ENCODE measurements around the gene SH3BP2. TPM values are rescaled to one million over a fixed set of nuclear protein-coding genes. Genes with fewer than 3 reads are reported as not detected.

SH3BP2 gene
- total RNA-seq, 4 donors from 2014 or later, result 92.6 to 301 (median 117) TPM

DNA sequence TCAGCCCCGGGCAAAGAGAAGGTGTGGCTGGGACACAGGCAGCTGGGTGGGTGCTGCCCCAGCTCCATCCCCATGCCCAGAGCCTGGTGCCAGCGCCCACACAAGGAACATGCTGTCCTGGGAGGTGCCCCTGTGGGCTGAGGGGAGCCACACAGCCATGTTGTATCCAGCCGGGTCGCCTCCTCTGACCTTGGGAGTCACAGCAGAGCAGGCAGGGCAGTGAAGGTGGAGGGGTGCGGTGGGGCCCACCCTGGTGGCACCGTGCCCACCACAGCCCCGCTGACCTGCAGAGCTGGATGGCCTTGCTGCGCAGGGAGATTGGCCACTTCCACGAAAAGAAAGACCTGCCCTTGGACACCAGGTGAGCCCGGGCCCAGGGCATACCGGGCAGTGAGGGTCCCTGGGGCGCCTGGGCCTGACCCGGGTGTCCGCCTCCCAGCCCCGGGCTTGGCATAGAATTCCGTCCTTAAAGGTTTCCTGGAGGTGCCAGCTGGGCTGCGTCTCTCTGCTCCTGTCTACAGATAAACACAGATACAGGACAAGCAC lies 32.0 kb downstream of the SH3BP2 start:
- H3K27me3 ChIP-seq, result no peaks in the 10 kb centered on the region
- WGBS, 2 donors (ENCODE audit: low coverage in 1 of 2), result 92% methylated on average over 17 of the region's 17 CpGs; no CpG with 5 or more reads in 1 of the 2 donors
- no peaks in the 10 kb centered on the region for H3K4me1 ChIP-seq
- no peaks in the 10 kb centered on the region for H3K9me3 ChIP-seq
- H3K27ac ChIP-seq, result no peak overlapping the region
- no peak overlapping the region for H3K4me3 ChIP-seq
- intact Hi-C loops (cut with DNase I; ENCODE audit: low total_unique reads) (no loop called here), in situ Hi-C loops (cut with MboI; ENCODE audit: low pct_ligation_motif_present in 1 of 4, low pct_unique_long_range_greater_than_20kb in 1 of 4, low sequenced_read_pairs in 3 of 4) (no loop called here)
- DNase-seq, result no peak
- TF ChIP-seq, protein P1, sequence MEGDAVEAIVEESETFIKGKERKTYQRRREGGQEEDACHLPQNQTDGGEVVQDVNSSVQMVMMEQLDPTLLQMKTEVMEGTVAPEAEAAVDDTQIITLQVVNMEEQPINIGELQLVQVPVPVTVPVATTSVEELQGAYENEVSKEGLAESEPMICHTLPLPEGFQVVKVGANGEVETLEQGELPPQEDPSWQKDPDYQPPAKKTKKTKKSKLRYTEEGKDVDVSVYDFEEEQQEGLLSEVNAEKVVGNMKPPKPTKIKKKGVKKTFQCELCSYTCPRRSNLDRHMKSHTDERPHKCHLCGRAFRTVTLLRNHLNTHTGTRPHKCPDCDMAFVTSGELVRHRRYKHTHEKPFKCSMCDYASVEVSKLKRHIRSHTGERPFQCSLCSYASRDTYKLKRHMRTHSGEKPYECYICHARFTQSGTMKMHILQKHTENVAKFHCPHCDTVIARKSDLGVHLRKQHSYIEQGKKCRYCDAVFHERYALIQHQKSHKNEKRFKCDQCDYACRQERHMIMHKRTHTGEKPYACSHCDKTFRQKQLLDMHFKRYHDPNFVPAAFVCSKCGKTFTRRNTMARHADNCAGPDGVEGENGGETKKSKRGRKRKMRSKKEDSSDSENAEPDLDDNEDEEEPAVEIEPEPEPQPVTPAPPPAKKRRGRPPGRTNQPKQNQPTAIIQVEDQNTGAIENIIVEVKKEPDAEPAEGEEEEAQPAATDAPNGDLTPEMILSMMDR (IDR thresholded peaks at IDR 0.05), result no peak
- TF ChIP-seq POLR2A (IDR thresholded peaks at IDR 0.05) (no peak), EP300 (IDR thresholded peaks at IDR 0.05; ENCODE audit: low read depth) (no peak), POLR2AphosphoS5 (IDR thresholded peaks at IDR 0.05) (no peak)
- H3K36me3 ChIP-seq, result peaks cover 0 to 16% (median 4%) of the 10 kb centered on the region in 4 donors

DNA sequence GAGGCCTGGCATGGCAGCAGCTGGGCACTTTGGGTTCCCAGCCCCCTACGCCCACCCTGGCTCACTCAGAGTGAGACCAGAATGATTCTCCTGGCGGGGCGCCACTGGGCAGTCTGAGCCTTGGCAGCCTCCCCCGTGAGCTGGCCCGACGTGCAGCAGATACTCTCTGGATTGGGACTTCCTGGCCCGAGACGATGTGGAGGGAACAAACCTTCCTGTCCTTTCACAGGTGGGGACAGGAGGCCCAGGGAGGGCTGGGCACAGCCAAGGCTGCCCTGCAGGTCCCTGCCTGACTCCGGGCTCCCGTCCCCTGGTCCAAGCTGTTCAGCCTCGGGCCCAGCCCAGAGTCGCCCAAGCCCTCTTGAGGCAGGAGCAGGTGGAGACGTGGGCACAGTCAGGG lies 32.9 kb downstream of the SH3BP2 start:
- no peak for DNase-seq
- Histone ChIP-seq H3K4me3 (no peak overlapping the region), H3K27me3 (no peaks in the 10 kb centered on the region), H3K27ac (no peak overlapping the region), H3K9me3 (no peaks in the 10 kb centered on the region), H3K36me3 (peaks cover 0 to 20% (median 4%) of the 10 kb centered on the region in 4 donors), H3K4me1 (no peaks in the 10 kb centered on the region)
- WGBS, 2 donors (ENCODE audit: low coverage in 1 of 2), result 78% methylated on average over 12 of the region's 13 CpGs; no CpG with 5 or more reads in 1 of the 2 donors
- intact Hi-C loops (cut with DNase I; ENCODE audit: low total_unique reads) (no loop called here), in situ Hi-C loops (cut with MboI; ENCODE audit: low pct_ligation_motif_present in 1 of 4, low pct_unique_long_range_greater_than_20kb in 1 of 4, low sequenced_read_pairs in 3 of 4) (no loop called here)
- TF ChIP-seq POLR2AphosphoS5 (IDR thresholded peaks at IDR 0.05) (no peak), POLR2A (IDR thresholded peaks at IDR 0.05) (no peak)
- TF ChIP-seq, protein P1 (IDR thresholded peaks at IDR 0.05), result no peak

DNA sequence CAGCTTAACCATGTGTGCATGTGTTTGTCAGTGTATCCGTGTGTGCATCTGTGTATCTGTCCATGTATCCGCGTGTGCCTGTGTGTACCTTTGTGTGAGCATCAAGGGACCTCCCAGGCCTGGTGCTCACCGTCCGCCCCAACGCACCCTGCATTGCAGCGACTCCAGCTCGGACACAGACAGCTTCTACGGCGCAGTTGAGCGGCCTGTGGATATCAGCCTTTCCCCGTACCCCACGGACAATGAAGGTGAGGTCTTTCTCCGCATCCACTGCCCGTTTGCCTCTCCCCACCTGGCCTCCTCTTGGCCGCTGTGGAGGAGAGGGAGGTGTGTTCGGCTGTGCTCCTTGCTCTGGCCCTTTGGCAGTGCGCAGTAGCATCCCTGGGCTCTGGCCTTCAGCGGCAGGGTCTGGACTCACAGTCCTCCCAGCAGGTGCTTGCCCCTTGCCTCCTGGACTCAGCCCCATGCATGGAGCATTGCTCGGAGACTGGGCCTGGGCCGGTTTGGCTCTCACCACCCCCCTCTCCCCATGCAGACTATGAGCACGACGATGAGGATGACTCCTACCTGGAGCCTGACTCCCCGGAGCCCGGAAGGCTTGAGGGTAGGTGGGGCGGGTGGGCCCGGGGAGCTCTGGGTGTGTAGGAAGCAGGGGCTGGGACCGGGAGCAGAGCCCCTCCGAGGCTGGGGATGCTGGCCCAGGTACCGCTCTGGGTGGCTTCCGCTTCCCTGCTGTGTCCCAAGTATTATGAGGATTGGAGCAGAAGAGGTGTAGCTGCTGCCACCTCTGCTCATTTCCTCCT lies 34.4 kb downstream of the SH3BP2 start:
- intact Hi-C loops (cut with DNase I; ENCODE audit: low total_unique reads) (no loop called here), in situ Hi-C loops (cut with MboI; ENCODE audit: low pct_ligation_motif_present in 1 of 4, low pct_unique_long_range_greater_than_20kb in 1 of 4, low sequenced_read_pairs in 3 of 4) (no loop called here)
- Histone ChIP-seq H3K27me3 (no peaks in the 10 kb centered on the region), H3K9me3 (no peaks in the 10 kb centered on the region), H3K4me1 (no peaks in the 10 kb centered on the region), H3K4me3 (no peak overlapping the region), H3K27ac (no peak overlapping the region), H3K36me3 (peaks cover 0 to 17% (median 4%) of the 10 kb centered on the region in 4 donors)
- 90% methylated on average over 31 of the region's 31 CpGs; no CpG with 5 or more reads in 1 of the 2 donors for WGBS, 2 donors (ENCODE audit: low coverage in 1 of 2)
- no peak for TF ChIP-seq EP300 (IDR thresholded peaks at IDR 0.05; ENCODE audit: low read depth)
- no peak for TF ChIP-seq POLR2AphosphoS5 (IDR thresholded peaks at IDR 0.05)
- DNase-seq, result no peak

DNA sequence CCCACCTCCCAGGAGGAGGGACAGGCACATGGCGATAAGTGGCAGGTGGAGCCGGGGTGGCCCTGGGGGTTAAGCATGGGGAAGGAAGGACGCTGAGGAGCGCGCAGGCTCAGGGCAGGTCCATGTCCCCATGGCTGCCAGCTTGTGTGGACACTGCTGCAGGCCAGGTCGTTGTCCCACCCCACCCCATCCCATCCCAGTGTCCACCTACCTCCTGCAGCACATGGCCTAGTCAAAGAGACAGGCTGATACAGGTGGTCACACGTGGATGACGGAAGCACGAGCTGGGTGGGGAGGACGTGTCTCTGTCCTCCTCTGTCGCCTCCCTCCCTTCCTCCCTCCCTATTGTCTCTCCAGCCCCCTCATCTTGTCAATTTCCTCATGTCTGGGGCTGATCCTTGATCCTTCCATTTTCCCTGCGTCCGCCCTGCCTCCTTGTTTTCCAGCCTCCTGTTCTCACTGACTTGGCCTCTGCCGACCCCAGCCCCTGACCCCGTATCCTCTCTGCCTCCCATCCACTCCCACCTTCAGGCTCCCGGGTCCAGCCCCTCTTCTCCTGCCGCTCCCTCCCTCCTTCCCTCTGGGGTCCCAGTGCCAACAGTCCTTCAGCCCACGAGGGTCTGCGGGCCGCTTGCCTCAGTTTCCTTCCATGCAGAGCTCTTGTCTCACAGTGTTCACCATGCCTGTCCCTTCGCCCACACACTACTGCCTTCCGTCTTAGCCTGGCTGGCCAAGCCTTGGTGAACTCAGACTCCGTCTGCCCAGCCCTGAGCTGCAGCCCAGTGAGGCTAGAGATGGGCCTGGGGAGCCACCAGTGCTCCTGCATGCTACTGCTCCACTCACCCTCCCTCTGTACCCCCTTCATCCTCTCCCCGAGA lies 35.2 kb downstream of the SH3BP2 start:
- Histone ChIP-seq H3K27ac (no peak overlapping the region), H3K36me3 (peaks cover 0 to 10% (median 4%) of the 10 kb centered on the region in 4 donors), H3K27me3 (no peaks in the 10 kb centered on the region), H3K4me1 (no peaks in the 10 kb centered on the region), H3K9me3 (no peaks in the 10 kb centered on the region), H3K4me3 (no peak overlapping the region)
- intact Hi-C loops (cut with DNase I; ENCODE audit: low total_unique reads) (no loop called here), in situ Hi-C loops (cut with MboI; ENCODE audit: low pct_ligation_motif_present in 1 of 4, low pct_unique_long_range_greater_than_20kb in 1 of 4, low sequenced_read_pairs in 3 of 4) (no loop called here)
- TF ChIP-seq POLR2AphosphoS5 (IDR thresholded peaks at IDR 0.05) (no peak), POLR2A (IDR thresholded peaks at IDR 0.05) (no peak), EP300 (IDR thresholded peaks at IDR 0.05; ENCODE audit: low read depth) (no peak)
- TF ChIP-seq, protein P1 (IDR thresholded peaks at IDR 0.05), result no peak
- WGBS, 2 donors (ENCODE audit: low coverage in 1 of 2), result 81 to 89% methylated on average over 8 to 22 of the region's 24 CpGs
- no peak for DNase-seq

Data from transverse colon (tissue), 4 donors.